GM12874 (cell line): ENCODE measurements around the gene LIMS2.
A peak's percentile ranks its signal among the peaks of the same experiment; 100 is the strongest.

Source experiments
- TF ChIP-seq, protein P1 (sequence below): IDR thresholded peaks from 2 replicates; pipeline ENCODE4 v1.5.1; 2011; ENCODE audit warnings: low read depth, mild to moderate bottlenecking, control low read depth, low read length, moderate library complexity; ENCODE audit not compliant: insufficient read depth

The LIMS2 gene

GRCh38 chr2:127650041-127650784, 25.1 kb downstream of the LIMS2 start:
- TF ChIP-seq, protein P1, sequence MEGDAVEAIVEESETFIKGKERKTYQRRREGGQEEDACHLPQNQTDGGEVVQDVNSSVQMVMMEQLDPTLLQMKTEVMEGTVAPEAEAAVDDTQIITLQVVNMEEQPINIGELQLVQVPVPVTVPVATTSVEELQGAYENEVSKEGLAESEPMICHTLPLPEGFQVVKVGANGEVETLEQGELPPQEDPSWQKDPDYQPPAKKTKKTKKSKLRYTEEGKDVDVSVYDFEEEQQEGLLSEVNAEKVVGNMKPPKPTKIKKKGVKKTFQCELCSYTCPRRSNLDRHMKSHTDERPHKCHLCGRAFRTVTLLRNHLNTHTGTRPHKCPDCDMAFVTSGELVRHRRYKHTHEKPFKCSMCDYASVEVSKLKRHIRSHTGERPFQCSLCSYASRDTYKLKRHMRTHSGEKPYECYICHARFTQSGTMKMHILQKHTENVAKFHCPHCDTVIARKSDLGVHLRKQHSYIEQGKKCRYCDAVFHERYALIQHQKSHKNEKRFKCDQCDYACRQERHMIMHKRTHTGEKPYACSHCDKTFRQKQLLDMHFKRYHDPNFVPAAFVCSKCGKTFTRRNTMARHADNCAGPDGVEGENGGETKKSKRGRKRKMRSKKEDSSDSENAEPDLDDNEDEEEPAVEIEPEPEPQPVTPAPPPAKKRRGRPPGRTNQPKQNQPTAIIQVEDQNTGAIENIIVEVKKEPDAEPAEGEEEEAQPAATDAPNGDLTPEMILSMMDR, result no peak

DNA sequence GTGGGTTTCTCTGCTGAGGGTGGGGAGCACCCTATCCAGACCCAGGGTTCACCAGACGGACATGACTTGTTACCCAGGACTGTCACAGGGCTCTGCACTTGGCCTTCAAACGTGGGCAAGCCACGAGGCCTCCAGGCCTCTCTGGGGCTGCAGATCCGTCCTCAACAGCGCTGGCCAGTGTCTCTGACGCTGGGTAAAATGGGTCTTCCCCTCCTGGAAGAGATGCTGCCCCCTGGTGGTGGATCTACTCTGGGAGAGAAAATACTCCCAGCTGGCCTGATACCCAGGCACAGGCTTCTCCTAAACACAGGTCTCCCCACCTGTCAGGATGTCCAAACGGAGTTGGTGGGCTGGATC, 25.7 kb downstream of the LIMS2 start:
- TF ChIP-seq, protein P1, result peak; percentile 76

- TF ChIP-seq, protein P1, result no peak
Measured at GRCh38 chr2:127649100-127649611, 26.2 kb downstream of the LIMS2 start.

GRCh38 chr2:127648321-127648720, 27.0 kb downstream of the LIMS2 start:
- TF ChIP-seq, protein P1, result no peak

DNA sequence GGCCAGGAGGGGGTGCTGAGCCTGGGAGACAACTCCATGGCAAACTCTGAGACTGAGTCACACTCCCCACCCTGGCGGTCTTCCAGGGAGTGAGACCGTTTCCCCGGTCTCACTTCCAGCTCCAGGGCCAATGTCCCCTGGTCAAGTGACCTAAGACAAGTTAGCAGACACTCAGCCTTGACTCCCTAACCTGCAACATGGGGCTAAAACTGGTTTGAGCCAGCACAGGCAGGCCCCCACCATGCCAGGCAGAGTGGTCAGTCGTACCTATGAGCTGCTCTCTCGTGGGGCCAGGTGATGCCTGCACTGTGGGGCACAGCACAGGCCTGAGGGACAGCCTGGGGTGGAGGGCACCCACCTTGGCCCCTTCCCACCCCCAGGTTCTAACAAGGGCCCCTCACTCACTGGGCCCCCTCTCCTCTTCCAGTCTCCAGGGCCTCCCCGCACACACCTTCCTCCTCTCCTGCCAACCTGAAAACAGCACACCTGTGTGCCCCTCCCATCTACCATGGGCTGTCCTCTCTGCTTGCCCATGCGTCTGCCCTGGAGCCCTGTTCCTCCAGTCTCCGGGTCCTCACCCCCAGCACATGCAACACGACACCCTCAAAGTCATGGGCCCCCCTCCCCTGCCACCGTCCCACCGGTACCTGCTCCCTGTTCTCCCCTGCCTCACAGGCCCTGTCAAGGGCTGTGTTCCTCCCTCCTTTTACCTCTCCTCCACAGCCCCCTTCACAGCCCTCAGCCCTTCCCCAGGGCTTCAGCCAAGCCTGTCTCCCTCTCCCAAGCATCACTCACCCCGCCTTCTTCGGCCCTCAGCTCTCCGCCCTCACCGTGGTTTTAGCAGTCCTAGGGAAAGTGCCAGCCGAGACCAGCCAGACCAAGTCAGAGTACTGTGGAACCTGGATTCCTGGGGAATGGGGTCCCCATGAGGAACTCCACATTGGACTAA, 27.8 kb downstream of the LIMS2 start:
- TF ChIP-seq, protein P1, result no peak

GRCh38 chr2:127646487-127647241, 28.7 kb downstream of the LIMS2 start:
- TF ChIP-seq, protein P1, result no peak
